ENCODE results near the gene VIT.

DNA sequence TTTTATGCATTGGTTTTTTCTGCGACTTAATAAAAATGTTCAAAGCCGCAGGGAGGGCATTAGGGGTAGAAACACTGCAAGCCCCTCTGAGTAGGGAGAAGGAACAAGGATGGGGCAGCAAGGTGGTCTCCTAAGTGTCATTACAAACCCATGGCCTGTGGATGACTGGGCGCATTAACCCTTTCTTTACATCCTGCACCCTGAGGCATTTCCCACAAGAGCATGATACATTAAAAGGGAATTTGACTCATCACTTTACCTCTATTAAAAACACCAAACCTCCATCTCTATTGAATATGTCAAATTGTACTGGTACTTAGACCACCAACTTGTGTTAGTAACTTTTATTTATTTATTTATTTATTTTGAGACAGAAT, 112.5 kb downstream of the VIT start:
- TF ChIP-seq, protein P1, sequence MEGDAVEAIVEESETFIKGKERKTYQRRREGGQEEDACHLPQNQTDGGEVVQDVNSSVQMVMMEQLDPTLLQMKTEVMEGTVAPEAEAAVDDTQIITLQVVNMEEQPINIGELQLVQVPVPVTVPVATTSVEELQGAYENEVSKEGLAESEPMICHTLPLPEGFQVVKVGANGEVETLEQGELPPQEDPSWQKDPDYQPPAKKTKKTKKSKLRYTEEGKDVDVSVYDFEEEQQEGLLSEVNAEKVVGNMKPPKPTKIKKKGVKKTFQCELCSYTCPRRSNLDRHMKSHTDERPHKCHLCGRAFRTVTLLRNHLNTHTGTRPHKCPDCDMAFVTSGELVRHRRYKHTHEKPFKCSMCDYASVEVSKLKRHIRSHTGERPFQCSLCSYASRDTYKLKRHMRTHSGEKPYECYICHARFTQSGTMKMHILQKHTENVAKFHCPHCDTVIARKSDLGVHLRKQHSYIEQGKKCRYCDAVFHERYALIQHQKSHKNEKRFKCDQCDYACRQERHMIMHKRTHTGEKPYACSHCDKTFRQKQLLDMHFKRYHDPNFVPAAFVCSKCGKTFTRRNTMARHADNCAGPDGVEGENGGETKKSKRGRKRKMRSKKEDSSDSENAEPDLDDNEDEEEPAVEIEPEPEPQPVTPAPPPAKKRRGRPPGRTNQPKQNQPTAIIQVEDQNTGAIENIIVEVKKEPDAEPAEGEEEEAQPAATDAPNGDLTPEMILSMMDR (IDR thresholded peaks at IDR 0.05), result no peak
- no peak for TF ChIP-seq POLR2A (IDR thresholded peaks at IDR 0.05)
